ENCODE data around the gene FOXO3. TPM values are rescaled to one million over a fixed set of nuclear protein-coding genes. Genes with fewer than 3 reads are reported as not detected.
A peak's percentile ranks its signal among the peaks of the same experiment; 100 is the strongest.

FOXO3 gene
- total and polyA plus RNA-seq, 2 donors (not counting 1 experiment from before 2014, with no cell fraction given), result 49.5 to 63.9 TPM

DNA sequence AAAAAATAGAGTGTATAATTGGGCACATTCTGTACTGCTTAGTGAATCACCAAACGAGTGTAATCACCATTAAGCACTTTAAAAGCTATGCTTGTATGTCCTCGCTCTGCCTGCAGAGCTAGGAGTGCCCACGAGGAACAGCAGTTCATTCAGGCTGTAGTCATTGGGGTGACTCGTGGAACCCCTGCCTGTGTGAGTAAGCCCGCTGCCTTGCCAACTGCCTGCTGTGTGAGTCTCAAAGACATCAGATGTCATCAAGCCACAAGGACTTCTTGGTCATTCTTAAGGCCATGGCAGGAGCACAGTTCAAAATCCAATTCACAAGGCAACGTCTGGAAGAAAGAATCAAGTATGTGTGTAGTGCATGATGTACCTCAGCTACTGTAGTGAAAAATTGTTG is 60.4 kb downstream of the FOXO3 start:
- H3K4me2 ChIP-seq (ENCODE audit: extremely low read depth, insufficient read depth, low read length), result peak overlapping the region; percentile 27
- peaks cover 98% of the 10 kb centered on the region for H3K79me2 ChIP-seq (ENCODE audit: control insufficient read depth, insufficient read depth, low read length)
- TF ChIP-seq EZH2 (IDR thresholded peaks at IDR 0.05; ENCODE audit: low read length, missing control alignments) (no peak), CTCF (conservative IDR thresholded peaks at IDR 0.05 in 1 of 2, IDR thresholded peaks at IDR 0.05 in 1 of 2; ENCODE audit: low read depth in 1 of 2, low read length in 2 of 2) (peak in 1 of 2 donors; percentile 9)
- no peak overlapping the region for H2AFZ ChIP-seq (ENCODE audit: low read length)
- DNase-seq (ENCODE audit: low read depth in 2 of 2), result peak; percentile 82 to 86
- H3K36me3 ChIP-seq (ENCODE audit: control insufficient read depth, insufficient read depth, low read length), result no peaks in the 10 kb centered on the region
- no peak overlapping the region for H3K4me3 ChIP-seq (replicated peaks in 1 of 4; ENCODE audit: control extremely low read depth in 1 of 4, insufficient read depth in 1 of 4, low read depth in 3 of 4, low read length in 4 of 4)
- no peaks in the 10 kb centered on the region for H3K9me3 ChIP-seq (ENCODE audit: control insufficient read depth, insufficient read depth, low read depth, low read length)
- no peak overlapping the region for H3K9ac ChIP-seq (ENCODE audit: insufficient read depth, low read length)
- no peaks in the 10 kb centered on the region for H3K27me3 ChIP-seq (ENCODE audit: control insufficient read depth, insufficient read depth, low read length)
- H3K27ac ChIP-seq (ENCODE audit: insufficient read depth, low read length), result peak overlapping the region; percentile 84
- H4K20me1 ChIP-seq (ENCODE audit: control insufficient read depth, extremely low read depth, insufficient read depth, low read length), result no peaks in the 10 kb centered on the region
- peaks cover 33% of the 10 kb centered on the region for H3K4me1 ChIP-seq (ENCODE audit: control insufficient read depth, extremely low read depth, insufficient read depth, low read length)

DNA sequence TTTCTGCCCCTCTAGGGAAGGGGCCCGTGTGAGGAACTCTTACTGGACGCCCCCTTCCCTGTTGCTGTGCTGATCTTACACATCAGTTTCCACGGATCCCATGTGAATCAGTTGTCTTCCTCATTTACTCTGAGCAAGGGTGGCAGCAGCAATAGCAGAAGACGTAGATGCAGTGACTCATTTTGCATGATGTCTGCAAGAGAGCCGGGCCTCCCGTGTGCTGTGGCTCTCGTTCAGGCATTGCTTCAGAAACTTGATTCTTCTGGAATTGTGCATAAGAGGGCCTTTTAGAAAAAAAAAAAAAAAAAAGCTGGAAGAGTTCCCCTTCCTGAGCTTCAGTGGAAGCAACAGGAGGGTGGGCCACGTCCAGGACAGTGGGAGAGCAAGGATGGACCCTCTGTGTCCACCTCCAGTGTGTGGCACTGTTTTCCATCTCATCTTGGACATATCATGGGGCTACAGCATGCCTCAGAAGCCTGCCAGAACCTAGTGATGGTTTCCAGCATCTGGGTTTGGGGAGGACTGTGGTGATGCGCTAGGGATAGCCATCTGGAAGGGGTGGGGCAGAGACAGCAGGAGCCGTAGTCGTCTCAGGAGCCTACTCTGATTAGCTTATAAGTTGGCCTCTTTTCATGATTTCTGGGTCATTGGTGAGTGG is 62.1 kb downstream of the FOXO3 start:
- H3K4me3 ChIP-seq (replicated peaks in 1 of 4; ENCODE audit: control extremely low read depth in 1 of 4, insufficient read depth in 1 of 4, low read depth in 3 of 4, low read length in 4 of 4), result no peak overlapping the region
- H4K20me1 ChIP-seq (ENCODE audit: control insufficient read depth, extremely low read depth, insufficient read depth, low read length), result no peaks in the 10 kb centered on the region
- no peaks in the 10 kb centered on the region for H3K9me3 ChIP-seq (ENCODE audit: control insufficient read depth, insufficient read depth, low read depth, low read length)
- TF ChIP-seq CTCF (conservative IDR thresholded peaks at IDR 0.05 in 1 of 2, IDR thresholded peaks at IDR 0.05 in 1 of 2; ENCODE audit: low read depth in 1 of 2, low read length in 2 of 2), result peak in 1 of 2 donors; percentile 8
- no peak for TF ChIP-seq EZH2 (IDR thresholded peaks at IDR 0.05; ENCODE audit: low read length, missing control alignments)
- H3K27me3 ChIP-seq (ENCODE audit: control insufficient read depth, insufficient read depth, low read length), result no peaks in the 10 kb centered on the region
- no peak overlapping the region for H2AFZ ChIP-seq (ENCODE audit: low read length)
- H3K79me2 ChIP-seq (ENCODE audit: control insufficient read depth, insufficient read depth, low read length), result peaks cover 97% of the 10 kb centered on the region
- DNase-seq (ENCODE audit: low read depth in 2 of 2), result peak; percentile 96
- peak overlapping the region; percentile 44 for H3K9ac ChIP-seq (ENCODE audit: insufficient read depth, low read length)
- H3K36me3 ChIP-seq (ENCODE audit: control insufficient read depth, insufficient read depth, low read length), result no peaks in the 10 kb centered on the region
- peak overlapping the region; percentile 84 for H3K27ac ChIP-seq (ENCODE audit: insufficient read depth, low read length)
- H3K4me1 ChIP-seq (ENCODE audit: control insufficient read depth, extremely low read depth, insufficient read depth, low read length), result peaks cover 41% of the 10 kb centered on the region
- peak overlapping the region; percentile 61 for H3K4me2 ChIP-seq (ENCODE audit: extremely low read depth, insufficient read depth, low read length)

DNA sequence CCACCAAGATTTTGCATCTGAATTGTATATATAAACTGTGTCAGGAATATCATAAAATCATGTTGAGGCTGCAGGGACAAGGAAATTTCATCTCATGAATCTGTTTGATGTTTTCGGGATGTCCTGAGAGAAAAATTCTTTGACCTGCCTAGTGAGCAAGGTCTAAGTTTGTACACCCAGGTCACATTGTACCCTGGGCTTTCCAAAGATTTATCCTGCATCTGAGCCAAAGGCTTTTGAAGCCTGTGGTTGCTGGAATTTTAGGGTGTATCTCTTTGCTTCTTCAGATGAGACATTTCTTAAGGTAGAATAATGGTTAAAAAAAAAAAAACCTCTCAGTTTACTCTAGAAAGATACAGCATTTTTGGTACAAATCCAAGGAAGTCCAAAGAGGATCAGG is 63.3 kb downstream of the FOXO3 start:
- Histone ChIP-seq H4K20me1 (ENCODE audit: control insufficient read depth, extremely low read depth, insufficient read depth, low read length) (no peaks in the 10 kb centered on the region), H3K36me3 (ENCODE audit: control insufficient read depth, insufficient read depth, low read length) (no peaks in the 10 kb centered on the region), H3K27ac (ENCODE audit: insufficient read depth, low read length) (no peak overlapping the region), H3K4me3 (replicated peaks in 1 of 4; ENCODE audit: control extremely low read depth in 1 of 4, insufficient read depth in 1 of 4, low read depth in 3 of 4, low read length in 4 of 4) (no peak overlapping the region), H3K4me2 (ENCODE audit: extremely low read depth, insufficient read depth, low read length) (no peak overlapping the region), H3K9ac (ENCODE audit: insufficient read depth, low read length) (no peak overlapping the region), H3K9me3 (ENCODE audit: control insufficient read depth, insufficient read depth, low read depth, low read length) (no peaks in the 10 kb centered on the region), H3K27me3 (ENCODE audit: control insufficient read depth, insufficient read depth, low read length) (no peaks in the 10 kb centered on the region), H3K79me2 (ENCODE audit: control insufficient read depth, insufficient read depth, low read length) (peaks cover 97% of the 10 kb centered on the region), H3K4me1 (ENCODE audit: control insufficient read depth, extremely low read depth, insufficient read depth, low read length) (peaks cover 40% of the 10 kb centered on the region), H2AFZ (ENCODE audit: low read length) (no peak overlapping the region)
- TF ChIP-seq CTCF (conservative IDR thresholded peaks at IDR 0.05 in 1 of 2, IDR thresholded peaks at IDR 0.05 in 1 of 2; ENCODE audit: low read depth in 1 of 2, low read length in 2 of 2), result no peak
- no peak for TF ChIP-seq EZH2 (IDR thresholded peaks at IDR 0.05; ENCODE audit: low read length, missing control alignments)
- no peak for DNase-seq (ENCODE audit: low read depth in 2 of 2)
